Neural cell (in vitro differentiated cells): Measurements from ENCODE around the gene CGNL1.

ENCODE experiments used
- EP300 ChIP-seq: fragments of 450-650 bp; conservative IDR thresholded peaks from 2 replicates; pipeline ENCODE4 v1.6.1; 2014; ENCODE audit warnings: antibody characterized with exemption, mild to moderate bottlenecking, moderate library complexity; ENCODE audit not compliant: poor library complexity, severe bottlenecking
- EZH2 ChIP-seq: fragments of 200-600, 300-800 bp; shearing (Covaris generic), sonication (generic); IDR thresholded peaks from 2 replicates; pipeline ENCODE4 v1.6.1; 2014; ENCODE audit warnings: antibody characterized with exemption, low read length, borderline replicate concordance, mild to moderate bottlenecking; ENCODE audit not compliant: insufficient read depth, poor library complexity, severe bottlenecking
- MXI1 ChIP-seq: fragments of 450-650 bp; conservative IDR thresholded peaks from 2 replicates; pipeline ENCODE4 v1.6.1; 2014; ENCODE audit warnings: antibody characterized with exemption, mild to moderate bottlenecking; ENCODE audit not compliant: poor library complexity, severe bottlenecking
- POLR2AphosphoS5 ChIP-seq: IDR thresholded peaks from 2 replicates; pipeline ENCODE4 v1.6.1; 2012
- RAD21 ChIP-seq: fragments of 450-650 bp; conservative IDR thresholded peaks from 2 replicates; pipeline ENCODE4 v1.6.1; 2014; ENCODE audit warnings: antibody characterized with exemption, mild to moderate bottlenecking, moderate library complexity
- SMC3 ChIP-seq: fragments of 450-650 bp; conservative IDR thresholded peaks from 2 replicates; pipeline ENCODE4 v1.6.1; 2014; ENCODE audit warnings: antibody characterized with exemption, mild to moderate bottlenecking, moderate library complexity; ENCODE audit not compliant: poor library complexity
- TAF1 ChIP-seq: IDR thresholded peaks from 2 replicates; pipeline ENCODE4 v1.6.1; 2012; ENCODE audit warnings: low read depth
- TF ChIP-seq, protein P1 (sequence below): fragments of 450-650 bp; IDR thresholded peaks from 2 replicates; pipeline ENCODE4 v1.5.1; 2014; ENCODE audit warnings: antibody characterized with exemption, mild to moderate bottlenecking, moderate library complexity; ENCODE audit not compliant: poor library complexity, severe bottlenecking
- TF ChIP-seq, protein P2 (sequence below): IDR thresholded peaks from 2 replicates; pipeline ENCODE4 v1.6.1; 2012; ENCODE audit warnings: borderline replicate concordance

DNA sequence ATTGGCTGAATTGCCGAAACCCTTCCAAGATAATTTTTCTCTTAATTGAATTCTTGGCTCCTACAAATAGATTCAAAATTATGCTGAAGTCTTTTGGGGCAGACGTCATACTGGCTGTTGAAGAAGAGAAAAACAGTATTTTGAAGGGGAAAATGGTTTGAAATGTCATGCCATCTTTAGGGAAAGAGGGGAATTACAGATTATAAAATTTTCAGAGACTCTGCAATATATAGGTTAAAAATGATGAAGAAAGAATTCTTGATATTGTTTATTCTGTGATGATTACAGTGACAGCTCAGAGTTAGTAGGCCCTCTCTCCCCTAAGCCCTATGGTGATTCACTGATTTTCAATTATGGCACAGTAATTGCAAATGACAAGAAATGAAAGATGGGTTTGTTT, 86.1 kb downstream of the CGNL1 start:
- TF ChIP-seq, protein P1, sequence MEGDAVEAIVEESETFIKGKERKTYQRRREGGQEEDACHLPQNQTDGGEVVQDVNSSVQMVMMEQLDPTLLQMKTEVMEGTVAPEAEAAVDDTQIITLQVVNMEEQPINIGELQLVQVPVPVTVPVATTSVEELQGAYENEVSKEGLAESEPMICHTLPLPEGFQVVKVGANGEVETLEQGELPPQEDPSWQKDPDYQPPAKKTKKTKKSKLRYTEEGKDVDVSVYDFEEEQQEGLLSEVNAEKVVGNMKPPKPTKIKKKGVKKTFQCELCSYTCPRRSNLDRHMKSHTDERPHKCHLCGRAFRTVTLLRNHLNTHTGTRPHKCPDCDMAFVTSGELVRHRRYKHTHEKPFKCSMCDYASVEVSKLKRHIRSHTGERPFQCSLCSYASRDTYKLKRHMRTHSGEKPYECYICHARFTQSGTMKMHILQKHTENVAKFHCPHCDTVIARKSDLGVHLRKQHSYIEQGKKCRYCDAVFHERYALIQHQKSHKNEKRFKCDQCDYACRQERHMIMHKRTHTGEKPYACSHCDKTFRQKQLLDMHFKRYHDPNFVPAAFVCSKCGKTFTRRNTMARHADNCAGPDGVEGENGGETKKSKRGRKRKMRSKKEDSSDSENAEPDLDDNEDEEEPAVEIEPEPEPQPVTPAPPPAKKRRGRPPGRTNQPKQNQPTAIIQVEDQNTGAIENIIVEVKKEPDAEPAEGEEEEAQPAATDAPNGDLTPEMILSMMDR: no peak
- TF ChIP-seq TAF1 (no peak), EZH2 (no peak), EP300 (no peak), POLR2AphosphoS5 (no peak), MXI1 (no peak), SMC3 (no peak), RAD21 (no peak)
- TF ChIP-seq, protein P2, sequence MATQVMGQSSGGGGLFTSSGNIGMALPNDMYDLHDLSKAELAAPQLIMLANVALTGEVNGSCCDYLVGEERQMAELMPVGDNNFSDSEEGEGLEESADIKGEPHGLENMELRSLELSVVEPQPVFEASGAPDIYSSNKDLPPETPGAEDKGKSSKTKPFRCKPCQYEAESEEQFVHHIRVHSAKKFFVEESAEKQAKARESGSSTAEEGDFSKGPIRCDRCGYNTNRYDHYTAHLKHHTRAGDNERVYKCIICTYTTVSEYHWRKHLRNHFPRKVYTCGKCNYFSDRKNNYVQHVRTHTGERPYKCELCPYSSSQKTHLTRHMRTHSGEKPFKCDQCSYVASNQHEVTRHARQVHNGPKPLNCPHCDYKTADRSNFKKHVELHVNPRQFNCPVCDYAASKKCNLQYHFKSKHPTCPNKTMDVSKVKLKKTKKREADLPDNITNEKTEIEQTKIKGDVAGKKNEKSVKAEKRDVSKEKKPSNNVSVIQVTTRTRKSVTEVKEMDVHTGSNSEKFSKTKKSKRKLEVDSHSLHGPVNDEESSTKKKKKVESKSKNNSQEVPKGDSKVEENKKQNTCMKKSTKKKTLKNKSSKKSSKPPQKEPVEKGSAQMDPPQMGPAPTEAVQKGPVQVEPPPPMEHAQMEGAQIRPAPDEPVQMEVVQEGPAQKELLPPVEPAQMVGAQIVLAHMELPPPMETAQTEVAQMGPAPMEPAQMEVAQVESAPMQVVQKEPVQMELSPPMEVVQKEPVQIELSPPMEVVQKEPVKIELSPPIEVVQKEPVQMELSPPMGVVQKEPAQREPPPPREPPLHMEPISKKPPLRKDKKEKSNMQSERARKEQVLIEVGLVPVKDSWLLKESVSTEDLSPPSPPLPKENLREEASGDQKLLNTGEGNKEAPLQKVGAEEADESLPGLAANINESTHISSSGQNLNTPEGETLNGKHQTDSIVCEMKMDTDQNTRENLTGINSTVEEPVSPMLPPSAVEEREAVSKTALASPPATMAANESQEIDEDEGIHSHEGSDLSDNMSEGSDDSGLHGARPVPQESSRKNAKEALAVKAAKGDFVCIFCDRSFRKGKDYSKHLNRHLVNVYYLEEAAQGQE: no peak
